ENCODE measurements around the gene MPHOSPH8.

DNA sequence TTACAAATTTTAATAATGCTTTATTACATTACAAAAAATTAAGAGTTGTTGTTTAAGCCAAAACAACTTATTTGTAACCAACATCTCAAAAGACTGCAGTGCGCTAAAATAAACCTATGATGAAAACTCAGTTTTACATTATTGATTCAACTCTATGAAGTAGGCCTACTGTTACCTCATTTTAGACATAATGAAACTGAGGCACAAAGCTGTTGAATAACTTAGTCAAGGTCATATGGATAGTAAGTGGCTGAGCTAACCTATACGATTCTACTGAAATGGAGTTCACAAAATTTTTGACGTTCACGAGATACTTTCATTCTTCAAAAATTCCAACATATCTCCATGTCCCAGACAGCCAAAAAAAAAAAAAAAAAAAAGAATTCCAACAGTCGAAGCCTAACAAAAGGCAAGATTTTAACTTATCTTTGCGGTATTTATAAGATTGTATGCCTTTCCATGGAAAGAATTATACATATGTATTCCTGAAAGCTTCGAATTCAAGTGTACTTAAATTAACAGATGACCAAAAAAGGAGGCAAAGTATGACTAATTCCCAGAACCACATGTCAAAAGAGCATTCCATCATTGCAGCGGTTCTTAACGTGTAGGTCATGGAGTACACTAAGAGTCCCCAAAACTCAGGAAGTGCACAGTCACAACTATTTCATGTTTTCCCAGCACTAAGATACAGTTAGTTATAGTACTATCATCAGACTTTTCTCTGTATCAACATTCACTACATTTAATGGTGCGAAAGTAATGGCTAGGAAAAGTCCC is 79.9 kb downstream of the MPHOSPH8 start:
- TF ChIP-seq, protein P1, sequence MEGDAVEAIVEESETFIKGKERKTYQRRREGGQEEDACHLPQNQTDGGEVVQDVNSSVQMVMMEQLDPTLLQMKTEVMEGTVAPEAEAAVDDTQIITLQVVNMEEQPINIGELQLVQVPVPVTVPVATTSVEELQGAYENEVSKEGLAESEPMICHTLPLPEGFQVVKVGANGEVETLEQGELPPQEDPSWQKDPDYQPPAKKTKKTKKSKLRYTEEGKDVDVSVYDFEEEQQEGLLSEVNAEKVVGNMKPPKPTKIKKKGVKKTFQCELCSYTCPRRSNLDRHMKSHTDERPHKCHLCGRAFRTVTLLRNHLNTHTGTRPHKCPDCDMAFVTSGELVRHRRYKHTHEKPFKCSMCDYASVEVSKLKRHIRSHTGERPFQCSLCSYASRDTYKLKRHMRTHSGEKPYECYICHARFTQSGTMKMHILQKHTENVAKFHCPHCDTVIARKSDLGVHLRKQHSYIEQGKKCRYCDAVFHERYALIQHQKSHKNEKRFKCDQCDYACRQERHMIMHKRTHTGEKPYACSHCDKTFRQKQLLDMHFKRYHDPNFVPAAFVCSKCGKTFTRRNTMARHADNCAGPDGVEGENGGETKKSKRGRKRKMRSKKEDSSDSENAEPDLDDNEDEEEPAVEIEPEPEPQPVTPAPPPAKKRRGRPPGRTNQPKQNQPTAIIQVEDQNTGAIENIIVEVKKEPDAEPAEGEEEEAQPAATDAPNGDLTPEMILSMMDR (conservative IDR thresholded peaks at IDR 0.05): no peak
- TF ChIP-seq ZFX (IDR thresholded peaks at IDR 0.05): no peak
